Nephron (organoid): ENCODE results near the gene ZMYM4.

Source experiments
- H3K27ac Mint-ChIP-seq, 3 experiments: 2 replicates each; pipeline ENCODE4 v1.8.0; 2020; ENCODE audit warnings: mixed read lengths in 3 of 3, mild to moderate bottlenecking in 2 of 3, moderate library complexity in 1 of 3
- H3K27me3 Mint-ChIP-seq: 2 replicates; pipeline ENCODE4 v1.8.0; 2021; ENCODE audit warnings: low read depth, mild to moderate bottlenecking, moderate library complexity, mixed read lengths
- H3K36me3 Mint-ChIP-seq: 2 replicates; pipeline ENCODE4 v1.8.0; 2020; ENCODE audit warnings: low read depth, mixed read lengths
- H3K4me1 Mint-ChIP-seq: 2 replicates; pipeline ENCODE4 v1.8.0; 2020; ENCODE audit warnings: mixed read lengths
- H3K4me3 Mint-ChIP-seq, 3 experiments: 2 replicates each; pipeline ENCODE4 v1.8.0; 2020; ENCODE audit warnings: mild to moderate bottlenecking in 3 of 3, mixed read lengths in 3 of 3, moderate library complexity in 2 of 3
- H3K9me3 Mint-ChIP-seq: 2 replicates; pipeline ENCODE4 v1.8.0; 2020; ENCODE audit warnings: mixed read lengths
- CTCF ChIP-seq, 3 experiments: fragments of 200-600 bp; sonication (generic); IDR thresholded peaks; one replicate each; pipeline ENCODE4 v1.5.0; 2021; ENCODE audit warnings: antibody characterized with exemption in 3 of 3; ENCODE audit not compliant: unreplicated experiment in 3 of 3

Gene ZMYM4

GRCh38 chr1:35434703-35435102 lies 166.2 kb downstream of the ZMYM4 start:
- Mint-ChIP-seq H3K27me3 (no peaks in the 10 kb centered on the region), H3K9me3 (no peaks in the 10 kb centered on the region), H3K36me3 (peaks cover 57% of the 10 kb centered on the region), H3K27ac (no peak overlapping the region), H3K4me1 (no peaks in the 10 kb centered on the region), H3K4me3 (no peak overlapping the region)
- TF ChIP-seq CTCF (IDR thresholded peaks at IDR 0.05; ENCODE audit: unreplicated experiment in 3 of 3): no peak

DNA sequence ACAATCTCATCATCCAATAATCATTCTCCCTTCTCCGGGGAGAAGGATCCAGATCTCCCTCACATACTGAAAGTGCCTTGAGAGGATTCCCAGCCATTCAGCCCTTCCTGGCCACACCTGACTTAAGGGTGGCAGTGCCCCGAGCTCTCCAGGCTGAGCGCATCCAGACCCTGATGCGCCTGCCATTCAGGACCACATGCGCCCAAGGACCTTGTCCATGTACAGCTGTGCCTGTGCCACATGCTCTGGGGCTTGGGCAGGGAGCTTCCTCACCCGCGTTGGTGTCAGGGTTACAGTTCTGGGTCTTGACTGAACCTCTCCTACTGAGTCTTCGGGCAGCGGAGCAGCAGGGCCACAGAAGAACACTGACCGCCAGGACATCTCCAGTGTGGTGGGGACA lies 167.6 kb downstream of the ZMYM4 start:
- Mint-ChIP-seq H3K9me3 (no peaks in the 10 kb centered on the region), H3K36me3 (peaks cover 45% of the 10 kb centered on the region), H3K27ac (no peak overlapping the region), H3K4me1 (no peaks in the 10 kb centered on the region), H3K27me3 (no peaks in the 10 kb centered on the region), H3K4me3 (no peak overlapping the region)
- no peak for TF ChIP-seq CTCF (IDR thresholded peaks at IDR 0.05; ENCODE audit: unreplicated experiment in 3 of 3)

GRCh38 chr1:35437200-35437599 lies 168.7 kb downstream of the ZMYM4 start:
- H3K27ac Mint-ChIP-seq: no peak overlapping the region
- no peak overlapping the region for H3K4me3 Mint-ChIP-seq
- no peaks in the 10 kb centered on the region for H3K9me3 Mint-ChIP-seq
- no peaks in the 10 kb centered on the region for H3K27me3 Mint-ChIP-seq
- no peaks in the 10 kb centered on the region for H3K4me1 Mint-ChIP-seq
- TF ChIP-seq CTCF (IDR thresholded peaks at IDR 0.05; ENCODE audit: unreplicated experiment in 3 of 3): no peak
- H3K36me3 Mint-ChIP-seq: peaks cover 44% of the 10 kb centered on the region

GRCh38 chr1:35439626-35440025 lies 171.1 kb downstream of the ZMYM4 start:
- Mint-ChIP-seq H3K27ac (no peak overlapping the region), H3K4me3 (no peak overlapping the region), H3K27me3 (no peaks in the 10 kb centered on the region), H3K36me3 (peaks cover 37% of the 10 kb centered on the region), H3K9me3 (no peaks in the 10 kb centered on the region), H3K4me1 (no peaks in the 10 kb centered on the region)
- TF ChIP-seq CTCF (IDR thresholded peaks at IDR 0.05; ENCODE audit: unreplicated experiment in 3 of 3): no peak

GRCh38 chr1:35441926-35442579 lies 173.5 kb downstream of the ZMYM4 start:
- Mint-ChIP-seq H3K27ac (no peak overlapping the region), H3K4me1 (no peaks in the 10 kb centered on the region), H3K4me3 (no peak overlapping the region), H3K27me3 (no peaks in the 10 kb centered on the region), H3K36me3 (peaks cover 31% of the 10 kb centered on the region), H3K9me3 (no peaks in the 10 kb centered on the region)
- no peak for TF ChIP-seq CTCF (IDR thresholded peaks at IDR 0.05; ENCODE audit: unreplicated experiment in 3 of 3)

DNA sequence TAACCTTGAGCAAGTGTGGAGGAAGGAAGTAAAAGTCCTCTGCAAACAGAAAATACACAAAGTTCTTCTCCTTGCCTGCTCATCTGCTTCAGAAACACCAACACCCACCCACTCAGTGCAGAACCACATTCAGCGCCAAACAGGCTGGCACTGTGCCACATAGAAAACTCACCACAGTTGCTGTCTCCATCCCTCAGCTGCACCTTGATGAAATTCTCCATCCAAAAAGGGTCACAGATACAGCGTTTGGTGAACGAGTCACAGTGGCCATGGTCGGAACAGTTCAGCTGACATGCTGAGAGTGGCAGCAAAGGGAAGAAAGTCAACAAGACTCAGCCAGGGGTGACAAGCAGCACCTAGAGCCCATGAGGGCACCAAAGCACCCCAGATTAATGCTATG lies 174.2 kb downstream of the ZMYM4 start:
- H3K9me3 Mint-ChIP-seq: no peaks in the 10 kb centered on the region
- H3K4me3 Mint-ChIP-seq: no peak overlapping the region
- H3K4me1 Mint-ChIP-seq: no peaks in the 10 kb centered on the region
- no peak overlapping the region for H3K27ac Mint-ChIP-seq
- no peak for TF ChIP-seq CTCF (IDR thresholded peaks at IDR 0.05; ENCODE audit: unreplicated experiment in 3 of 3)
- H3K36me3 Mint-ChIP-seq: peaks cover 26% of the 10 kb centered on the region
- H3K27me3 Mint-ChIP-seq: no peaks in the 10 kb centered on the region
